OCI-LY7 (cell line): ENCODE measurements around the gene SPEM1.

Source experiments
- CTCF ChIP-seq: fragments of 200-600 bp; sonication (generic); conservative IDR thresholded peaks from 2 replicates; pipeline ENCODE4 v1.5.1; 2014; ENCODE audit warnings: mild to moderate bottlenecking, antibody characterized with exemption, low read length, moderate library complexity, mixed read lengths
- EZH2phosphoT487 ChIP-seq: fragments of 200-600 bp; sonication (generic); IDR thresholded peaks from 2 replicates; pipeline ENCODE4 v1.6.1; 2018; ENCODE audit warnings: low read depth, borderline replicate concordance, mild to moderate bottlenecking, mixed run types, antibody characterized with exemption, low read length, moderate library complexity, mixed read lengths

GRCh38 chr17:7411427-7411750 is 8.7 kb upstream of the SPEM1 start:
- TF ChIP-seq CTCF (no peak), EZH2phosphoT487 (no peak)
